Measurements from ENCODE around the gene ASB18. TPM values are rescaled to one million over a fixed set of nuclear protein-coding genes. Genes with fewer than 3 reads are reported as not detected.

ASB18 gene
- total RNA-seq, 4 donors from 2014 or later = not detected

GRCh38 chr2:236254001-236254400 is 10.2 kb downstream of the ASB18 start:
- no peak for DNase-seq
- H3K27ac ChIP-seq = no peak overlapping the region
- H3K4me3 ChIP-seq (replicated peaks in 1 of 3) = no peak overlapping the region
- WGBS, 2 donors = 82 to 85% methylated on average over 3 of the region's 3 CpGs
- no peaks in the 10 kb centered on the region for H3K9me3 ChIP-seq
- intact Hi-C loops (cut with DNase I) = no loop called here
- no peak for TF ChIP-seq POLR2A (IDR thresholded peaks at IDR 0.05)
- no peak for TF ChIP-seq CTCF (IDR thresholded peaks at IDR 0.05)
- no peaks in the 10 kb centered on the region for H3K4me1 ChIP-seq
- no peaks in the 10 kb centered on the region for H3K27me3 ChIP-seq
- no peaks in the 10 kb centered on the region for H3K36me3 ChIP-seq

- DNase-seq = no peak
- H3K9me3 ChIP-seq = no peaks in the 10 kb centered on the region
- H3K27ac ChIP-seq = no peak overlapping the region
- intact Hi-C loops (cut with DNase I) = no loop called here
- no peak overlapping the region for H3K4me3 ChIP-seq (replicated peaks in 1 of 3)
- no peaks in the 10 kb centered on the region for H3K36me3 ChIP-seq
- no peaks in the 10 kb centered on the region for H3K4me1 ChIP-seq
- TF ChIP-seq POLR2A (IDR thresholded peaks at IDR 0.05) = no peak
- no peak for TF ChIP-seq CTCF (IDR thresholded peaks at IDR 0.05)
- no peaks in the 10 kb centered on the region for H3K27me3 ChIP-seq
- 86% methylated on average over 3 of the region's 3 CpGs; no CpG with 5 or more reads in 1 of the 2 donors for WGBS, 2 donors
These were observed 11.6 kb downstream of the ASB18 start for GRCh38 chr2:236252602-236253001.

GRCh38 chr2:236250909-236251579 is 13.2 kb downstream of the ASB18 start:
- H3K27ac ChIP-seq = no peak overlapping the region
- no peak overlapping the region for H3K4me3 ChIP-seq (replicated peaks in 1 of 3)
- no peaks in the 10 kb centered on the region for H3K9me3 ChIP-seq
- no peaks in the 10 kb centered on the region for H3K27me3 ChIP-seq
- H3K4me1 ChIP-seq = no peaks in the 10 kb centered on the region
- 56 to 67% methylated on average over 13 of the region's 13 CpGs for WGBS, 2 donors
- TF ChIP-seq POLR2A (IDR thresholded peaks at IDR 0.05) = no peak
- no peak for TF ChIP-seq CTCF (IDR thresholded peaks at IDR 0.05)
- intact Hi-C loops (cut with DNase I) = no loop called here
- no peaks in the 10 kb centered on the region for H3K36me3 ChIP-seq
- DNase-seq = no peak

- Histone ChIP-seq H3K4me3 (replicated peaks in 1 of 3) (no peak overlapping the region), H3K36me3 (no peaks in the 10 kb centered on the region), H3K9me3 (no peaks in the 10 kb centered on the region), H3K27me3 (no peaks in the 10 kb centered on the region), H3K4me1 (no peaks in the 10 kb centered on the region), H3K27ac (no peak overlapping the region)
- intact Hi-C loops (cut with DNase I) = no loop called here
- TF ChIP-seq CTCF (IDR thresholded peaks at IDR 0.05) (no peak), POLR2A (IDR thresholded peaks at IDR 0.05) (no peak)
- 48 to 52% methylated on average over 3 of the region's 3 CpGs for WGBS, 2 donors
- DNase-seq = no peak
These were observed 13.9 kb downstream of the ASB18 start for GRCh38 chr2:236250286-236250685.

GRCh38 chr2:236249066-236249465 is 15.1 kb downstream of the ASB18 start:
- TF ChIP-seq POLR2A (IDR thresholded peaks at IDR 0.05) (no peak), CTCF (IDR thresholded peaks at IDR 0.05) (no peak)
- DNase-seq = no peak
- no peak overlapping the region for H3K27ac ChIP-seq
- H3K36me3 ChIP-seq = no peaks in the 10 kb centered on the region
- no peaks in the 10 kb centered on the region for H3K27me3 ChIP-seq
- intact Hi-C loops (cut with DNase I) = no loop called here
- no peaks in the 10 kb centered on the region for H3K4me1 ChIP-seq
- H3K9me3 ChIP-seq = no peaks in the 10 kb centered on the region
- WGBS, 2 donors = 79 to 86% methylated on average over 2 of the region's 2 CpGs
- no peak overlapping the region for H3K4me3 ChIP-seq (replicated peaks in 1 of 3)
